AG04450 (cell line): ENCODE measurements around the gene LTBP1. TPM values are rescaled to one million over a fixed set of nuclear protein-coding genes. Genes with fewer than 3 reads are reported as not detected.

Source experiments
- CTCF ChIA-PET: fragments of 300-600, 350-600 bp; formaldehyde crosslinking; extraction: SDS; loops from one replicate; lab custom pipeline; 2022; ENCODE audit warnings: antibody characterized with exemption, inconsistent platforms; lab: Charles Lee
- POLR2A ChIA-PET: fragments of 350-600 bp; formaldehyde crosslinking; extraction: SDS; loops from one replicate; lab custom pipeline; 2021; ENCODE audit warnings: antibody characterized with exemption, inconsistent platforms; lab: Yijun Ruan, JAX
- DNase-seq: peaks from one replicate; pipeline ENCODE4 v3.0.0-alpha.2; 2011; ENCODE audit warnings: low read depth, low spot score
- H3K27ac ChIP-seq: one replicate; pipeline ENCODE4 v1.5.1; 2012; ENCODE audit warnings: low read depth, low read length, control low read depth
- H3K27me3 ChIP-seq: one replicate; pipeline ENCODE4 v1.6.0; 2012; ENCODE audit warnings: low read length; ENCODE audit not compliant: control insufficient read depth, insufficient read depth
- H3K4me3 ChIP-seq: 2 replicates; pipeline ENCODE4 v1.5.1; 2011; ENCODE audit warnings: mild to moderate bottlenecking, low read depth, low read length, control low read depth
- H3K9me3 ChIP-seq: 2 replicates; pipeline ENCODE4 v1.5.1; 2012; ENCODE audit warnings: low read length; ENCODE audit not compliant: control insufficient read depth, insufficient read depth
- CTCF ChIP-seq: IDR thresholded peaks from 2 replicates; pipeline ENCODE4 v1.5.1; 2011; ENCODE audit warnings: low read depth, low read length, control low read depth, inconsistent platforms
- polyA plus RNA-seq: library from polyadenylated mRNA; depleted of rRNA; stranded (reverse); fragments of >200 nt; gene quantifications from 2 replicates; pipeline ENCODE4 v1.2.3, GENCODE V29; 2011

Gene LTBP1
- polyA plus RNA-seq, 1 experiment, result 517 TPM

GRCh38 chr2:33425586-33426031 is 478.9 kb downstream of the LTBP1 start:
- ChIA-PET POLR2A (no interaction called here), CTCF (no interaction called here)
- DNase-seq, result no peak

GRCh38 chr2:33426666-33427231 is 480.0 kb downstream of the LTBP1 start:
- ChIA-PET CTCF (interaction anchor here (0.9 kb wide), 2 partner anchors 10 to 31 kb away, joined by 3 to 4 read pairs; no protein-coding TSS in a partner anchor), POLR2A (no interaction called here)
- no peak overlapping the region for H3K4me3 ChIP-seq
- no peaks in the 10 kb centered on the region for H3K9me3 ChIP-seq
- TF ChIP-seq CTCF, result no peak
- H3K27ac ChIP-seq, result peak overlapping the region; percentile 47
- peak; percentile 46 for DNase-seq
- no peaks in the 10 kb centered on the region for H3K27me3 ChIP-seq

More at GRCh38 chr2:33425586-33426031, 478.9 kb downstream of the LTBP1 start:
- Histone ChIP-seq H3K4me3 (no peak overlapping the region), H3K27ac (no peak overlapping the region), H3K9me3 (no peaks in the 10 kb centered on the region), H3K27me3 (no peaks in the 10 kb centered on the region)
- no peak for TF ChIP-seq CTCF

GRCh38 chr2:33430077-33430476 is 483.3 kb downstream of the LTBP1 start:
- H3K4me3 ChIP-seq, result no peak overlapping the region
- ChIA-PET CTCF (interaction anchor here (0.9 to 1.7 kb wide), 4 partner anchors 11 to 50 kb away, joined by 4 to 12 read pairs (median 5); no protein-coding TSS in a partner anchor), POLR2A (no interaction called here)
- no peak overlapping the region for H3K27ac ChIP-seq
- TF ChIP-seq CTCF, result no peak
- no peak for DNase-seq
- H3K27me3 ChIP-seq, result no peaks in the 10 kb centered on the region
- no peaks in the 10 kb centered on the region for H3K9me3 ChIP-seq

GRCh38 chr2:33430856-33431255 is 484.1 kb downstream of the LTBP1 start:
- ChIA-PET CTCF (interaction anchor here (1.2 to 2.8 kb wide), 4 partner anchors 11 to 153 kb away, joined by 3 to 12 read pairs (median 6); no protein-coding TSS in a partner anchor), POLR2A (no interaction called here)
- TF ChIP-seq CTCF, result no peak
- H3K9me3 ChIP-seq, result no peaks in the 10 kb centered on the region
- H3K27ac ChIP-seq, result no peak overlapping the region
- no peak for DNase-seq
- no peaks in the 10 kb centered on the region for H3K27me3 ChIP-seq
- H3K4me3 ChIP-seq, result no peak overlapping the region

GRCh38 chr2:33432871-33433270 is 486.1 kb downstream of the LTBP1 start:
- no peak overlapping the region for H3K27ac ChIP-seq
- ChIA-PET CTCF (interaction anchor here (0.5 to 2.8 kb wide), 5 partner anchors 9 to 1179 kb away, joined by 3 to 8 read pairs (median 4); no protein-coding TSS in a partner anchor), POLR2A (no interaction called here)
- no peak overlapping the region for H3K4me3 ChIP-seq
- no peak for DNase-seq
- no peak for TF ChIP-seq CTCF
- no peaks in the 10 kb centered on the region for H3K27me3 ChIP-seq
- no peaks in the 10 kb centered on the region for H3K9me3 ChIP-seq
